ENCODE measurements around the gene DEFB124.
"Not testable (repeated sequence)": the region's sequence is repeated elsewhere in the genome, so short reads cannot be mapped to it uniquely, and the experiment has no call there.

Gene DEFB124, protein sequence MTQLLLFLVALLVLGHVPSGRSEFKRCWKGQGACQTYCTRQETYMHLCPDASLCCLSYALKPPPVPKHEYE

DNA sequence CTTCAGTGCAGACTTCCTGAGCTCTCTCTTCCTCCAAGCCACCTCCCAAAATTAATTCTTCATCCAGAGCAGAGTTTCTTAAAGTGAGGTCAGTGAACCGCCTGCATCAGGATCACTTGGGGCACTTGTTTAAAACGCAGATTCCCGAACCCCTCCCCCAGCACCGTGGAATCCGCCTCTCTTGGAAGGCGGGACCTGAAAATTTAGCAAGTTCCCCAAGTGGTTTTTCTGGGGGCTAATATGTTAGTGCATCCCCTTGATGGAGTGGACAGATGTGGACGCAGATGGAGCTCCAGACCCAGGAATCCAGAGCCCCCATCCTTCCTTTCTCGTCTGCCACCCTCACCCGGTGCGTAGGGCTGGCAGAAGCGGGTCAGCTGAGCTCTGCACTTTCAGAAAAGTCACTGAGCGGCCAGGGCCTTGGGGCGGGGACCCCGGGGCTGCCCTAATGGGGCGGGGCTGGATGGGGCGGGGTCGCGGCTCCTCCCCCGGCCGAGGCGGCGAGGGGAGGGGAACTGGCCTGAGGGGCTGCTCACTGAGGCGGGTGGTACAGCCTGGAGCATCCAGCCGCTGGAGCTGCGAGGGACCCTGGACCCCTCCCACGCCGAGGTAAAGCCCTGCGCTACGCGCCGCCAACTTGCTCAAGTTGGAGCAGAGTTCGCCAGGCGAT is at the start of gene DEFB124, which contains the start of gene REM1:
TSS of gene DEFB124 (minus strand) at position 370 of the 670 bp plus-strand sequence. CDS start 2,114 bp downstream, outside the sequence.
TSS of gene REM1 (plus strand) at position 531 of the 670 bp plus-strand sequence. CDS start 1,158 bp downstream, outside the sequence.
- no peak for DNase-seq (ENCODE audit: low spot score)

DNA sequence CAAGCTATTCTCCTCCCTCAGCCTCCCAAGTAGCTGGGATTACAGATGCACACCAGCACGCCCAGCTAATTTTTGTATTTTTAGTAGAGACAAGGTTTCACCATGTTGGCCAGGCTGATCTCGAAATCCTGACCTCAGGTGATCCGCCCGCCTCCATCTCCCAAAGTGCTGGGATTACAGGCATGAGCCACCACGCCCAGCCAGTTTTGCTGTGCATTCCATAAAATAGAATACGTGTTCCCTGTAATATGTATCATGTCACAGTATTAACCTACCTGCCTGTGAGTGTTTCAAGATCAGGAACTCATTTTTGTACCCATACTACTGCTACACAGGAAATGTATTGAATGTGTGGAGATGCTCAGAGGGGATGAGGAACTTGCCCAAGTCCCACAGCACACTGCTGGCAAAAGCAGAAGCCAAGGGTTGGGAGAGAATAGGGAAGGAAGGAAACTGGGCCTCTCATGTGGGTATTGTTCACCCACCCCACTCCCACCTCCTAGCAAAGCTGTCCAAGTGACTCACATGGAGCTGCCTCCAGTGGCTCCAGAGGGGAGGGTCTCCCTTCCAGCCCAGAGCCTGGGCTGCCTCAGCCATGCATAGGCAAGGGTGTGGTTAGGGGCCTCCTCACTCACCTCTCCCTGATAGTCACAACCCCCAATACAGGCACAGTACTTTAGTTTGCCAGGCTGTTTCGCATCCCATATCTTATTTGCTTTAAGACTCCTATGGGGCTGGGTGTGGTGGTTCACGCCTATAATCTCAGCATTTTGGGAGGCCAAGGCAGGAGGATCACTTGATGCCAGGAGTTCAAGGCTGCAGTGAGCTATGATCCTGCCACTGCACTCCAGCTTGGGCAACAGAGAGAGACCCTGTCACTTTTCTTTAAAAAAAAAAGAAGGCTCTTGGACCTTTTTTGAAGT is 48.7 kb upstream of the DEFB124 start:
- no peak for DNase-seq (ENCODE audit: low spot score)

DNA sequence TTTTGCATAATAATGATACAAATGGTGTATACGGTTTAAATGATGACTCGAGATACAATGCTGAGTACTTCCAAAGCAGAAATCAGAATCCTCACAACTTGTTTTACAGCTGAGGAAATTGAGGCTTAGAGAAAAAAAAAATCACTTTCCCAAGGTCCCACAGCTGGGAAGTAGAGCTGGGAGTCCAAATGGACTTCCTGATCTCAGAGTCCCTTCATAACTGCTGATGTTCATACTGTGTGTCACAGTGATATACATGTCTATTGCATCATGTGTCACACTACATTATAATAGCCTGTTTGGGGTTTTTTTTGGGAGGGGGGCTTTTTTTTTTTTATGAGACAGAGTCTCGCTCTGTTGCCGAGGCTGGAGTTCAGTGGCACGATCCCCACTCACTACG is 47.8 kb upstream of the DEFB124 start:
- DNase-seq (ENCODE audit: low spot score): no peak

DNA sequence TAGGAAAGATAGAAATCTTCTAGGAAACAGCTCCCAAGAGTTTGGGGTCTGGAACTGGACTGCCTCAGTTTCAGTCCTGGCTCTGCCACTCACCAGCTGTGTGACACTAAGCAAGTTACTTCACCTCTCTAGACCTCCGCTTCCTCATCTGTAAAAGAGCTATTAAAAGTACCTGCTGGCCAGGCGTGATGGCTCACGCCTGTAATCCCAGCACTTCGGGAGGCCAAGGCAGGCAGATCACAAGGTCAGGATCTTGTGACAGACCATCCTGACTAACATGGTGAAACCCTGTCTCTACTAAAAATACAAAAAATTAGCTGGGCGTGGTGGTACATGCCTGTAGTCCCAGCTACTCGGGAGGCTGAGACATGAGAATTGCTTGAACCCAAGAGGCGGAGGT is 46.3 kb upstream of the DEFB124 start:
- DNase-seq (ENCODE audit: low spot score): not testable (repeated sequence)

GRCh38 chr20:31517373-31517772 is 42.4 kb upstream of the DEFB124 start:
- DNase-seq (ENCODE audit: low spot score): peak; percentile 23

DNA sequence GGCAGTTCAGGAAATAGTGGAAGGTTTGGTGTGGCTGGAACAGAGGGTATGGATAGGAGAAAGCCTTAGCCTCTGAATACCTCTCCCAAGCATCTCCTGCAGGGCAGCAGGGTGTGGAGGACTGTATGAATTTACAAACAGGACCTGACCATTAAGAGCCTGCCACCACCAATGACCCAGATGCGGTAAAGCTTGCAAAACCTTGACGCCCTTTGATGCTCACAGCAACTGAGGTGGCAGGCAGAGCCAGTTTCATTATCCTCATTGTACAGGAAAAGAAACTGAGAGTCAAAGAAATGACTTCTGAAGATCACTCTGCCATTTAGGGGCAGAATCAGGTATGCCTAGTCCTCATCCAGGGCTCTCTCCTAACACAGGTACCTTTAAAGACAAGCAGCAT is 41.7 kb upstream of the DEFB124 start:
- no peak for DNase-seq (ENCODE audit: low spot score)

DNA sequence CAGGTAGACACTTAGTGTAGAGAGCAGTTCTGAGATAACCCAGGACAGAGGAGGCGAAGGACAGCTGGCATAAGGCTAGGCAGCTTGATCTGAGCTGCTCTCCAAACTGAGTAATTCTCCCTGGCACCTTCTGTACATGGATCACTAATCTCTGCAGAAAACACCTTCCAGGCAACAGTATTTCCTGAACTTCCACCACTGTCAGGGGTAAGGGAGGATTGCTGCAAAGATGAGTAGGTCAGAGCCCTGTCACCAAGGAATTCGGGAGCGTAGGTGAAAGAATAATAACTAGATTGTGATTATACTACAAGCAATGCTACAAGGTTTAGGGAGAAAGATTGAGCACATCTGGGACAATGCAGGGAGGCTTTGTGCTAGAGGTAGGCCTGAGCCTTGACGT is 41.2 kb upstream of the DEFB124 start:
- DNase-seq (ENCODE audit: low spot score): no peak

DNA sequence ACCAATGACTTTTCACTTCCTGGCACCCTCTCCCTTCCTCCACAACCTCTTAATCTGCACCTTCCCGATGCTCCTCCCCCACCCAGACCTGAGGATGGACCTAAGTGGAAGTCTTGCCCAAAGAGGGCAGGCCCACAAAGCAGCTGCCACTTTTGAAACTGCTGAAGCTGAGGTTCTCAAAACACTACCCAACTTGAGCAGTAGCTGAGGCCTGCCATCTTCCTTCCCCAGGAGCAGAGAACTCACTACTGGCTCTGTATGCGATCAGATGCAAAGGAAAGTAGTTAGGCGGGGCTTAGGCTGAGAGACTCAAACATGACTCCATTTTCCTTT is 40.8 kb upstream of the DEFB124 start:
- DNase-seq (ENCODE audit: low spot score): no peak

- DNase-seq (ENCODE audit: low spot score): no peak
Measured at GRCh38 chr20:31515072-31515774, 40.3 kb upstream of the DEFB124 start.

DNA sequence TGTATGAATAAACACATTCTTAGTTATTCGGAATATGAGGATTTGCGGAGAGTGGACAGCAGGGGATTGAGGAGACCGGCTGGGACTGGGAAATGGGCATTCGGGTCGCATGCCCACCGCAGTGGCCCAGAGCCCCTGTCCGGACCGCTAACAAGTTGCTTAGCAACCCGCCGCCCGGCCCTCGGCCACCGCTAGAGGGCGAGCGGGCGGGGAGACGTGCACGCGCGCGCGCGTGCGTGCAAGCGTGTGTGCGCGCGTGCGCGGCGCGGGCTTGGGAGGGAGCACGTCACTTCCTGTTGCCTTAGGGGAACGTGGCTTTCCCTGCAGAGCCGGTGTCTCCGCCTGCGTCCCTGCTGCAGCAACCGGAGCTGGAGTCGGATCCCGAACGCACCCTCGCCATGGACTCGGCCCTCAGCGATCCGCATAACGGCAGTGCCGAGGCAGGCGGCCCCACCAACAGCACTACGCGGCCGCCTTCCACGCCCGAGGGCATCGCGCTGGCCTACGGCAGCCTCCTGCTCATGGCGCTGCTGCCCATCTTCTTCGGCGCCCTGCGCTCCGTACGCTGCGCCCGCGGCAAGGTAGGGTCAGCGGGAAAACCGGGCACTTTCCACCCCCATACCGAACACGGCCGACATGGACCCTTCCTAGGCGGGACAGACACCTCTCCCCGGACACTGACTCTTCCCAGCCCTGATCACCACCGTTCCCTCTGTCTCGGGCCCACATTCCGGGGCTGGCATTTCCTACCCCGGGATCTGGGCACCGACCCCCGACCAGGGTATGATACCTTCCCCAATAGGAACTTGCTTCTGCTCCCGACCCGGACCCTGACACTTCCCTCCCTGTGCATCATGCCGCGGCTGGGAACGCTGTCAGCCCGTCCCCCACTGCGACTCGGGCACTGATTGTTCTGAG is 39.5 kb upstream of the DEFB124 start, which contains the start of gene HM13:
TSS of gene HM13 (plus strand) at position 289 of the 918 bp plus-strand sequence. CDS start at position 399, 110 bp downstream.
- peak; percentile 94 for DNase-seq (ENCODE audit: low spot score)

- no peak for DNase-seq (ENCODE audit: low spot score)
Measured at GRCh38 chr20:31508517-31509244, 33.8 kb upstream of the DEFB124 start.

GRCh38 chr20:31505903-31506302 is 31.0 kb upstream of the DEFB124 start:
- no peak for DNase-seq (ENCODE audit: low spot score)

- peak; percentile 87 for DNase-seq (ENCODE audit: low spot score)
Measured at GRCh38 chr20:31502884-31503673, 28.2 kb upstream of the DEFB124 start.

DNA sequence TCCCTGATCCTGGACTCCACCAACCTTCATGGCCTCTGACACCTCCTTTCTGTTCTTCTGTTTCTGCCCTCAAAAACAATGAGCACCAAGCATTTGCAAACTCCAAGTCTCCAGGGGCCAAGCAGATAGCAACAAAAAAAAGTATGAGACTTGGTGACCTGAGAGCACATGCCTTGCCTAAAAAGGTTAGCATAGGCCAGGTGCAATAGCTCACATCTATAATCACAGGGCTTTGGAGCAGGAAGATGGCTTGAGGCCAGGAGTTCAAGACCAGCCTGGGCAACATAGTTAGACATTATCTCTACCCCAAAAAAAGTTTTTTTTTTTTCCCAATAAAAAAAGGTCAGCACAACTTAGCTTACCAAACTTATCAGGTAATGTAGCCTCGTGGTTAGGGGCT is 25.6 kb upstream of the DEFB124 start:
- no peak for DNase-seq (ENCODE audit: low spot score)

- no peak for DNase-seq (ENCODE audit: low spot score)
Measured at GRCh38 chr20:31497838-31498540, 23.1 kb upstream of the DEFB124 start.

- no peak for DNase-seq (ENCODE audit: low spot score)
Measured at GRCh38 chr20:31496761-31497295, 21.9 kb upstream of the DEFB124 start.

GRCh38 chr20:31494131-31494530 is 19.2 kb upstream of the DEFB124 start:
- DNase-seq (ENCODE audit: low spot score): peak; percentile 46

DNA sequence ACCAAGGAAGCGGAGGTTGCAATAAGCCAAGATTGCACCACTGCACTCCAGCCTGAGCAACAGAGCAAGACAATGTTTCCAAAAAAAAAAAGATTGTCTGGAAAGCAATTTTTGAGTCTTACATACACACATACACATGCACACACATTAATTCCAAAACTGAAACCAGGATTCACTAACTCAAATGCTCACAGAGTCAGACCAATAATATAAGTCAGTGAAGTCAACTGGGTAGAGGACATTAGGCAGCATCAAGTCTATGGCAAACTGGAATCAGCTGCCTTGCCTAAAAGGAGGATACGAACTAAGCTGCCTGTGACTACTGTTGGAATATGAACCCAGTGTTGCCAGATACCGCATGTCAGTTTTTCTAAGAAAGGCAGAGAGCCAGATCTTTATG is 15.8 kb upstream of the DEFB124 start:
- DNase-seq (ENCODE audit: low spot score): no peak

DNA sequence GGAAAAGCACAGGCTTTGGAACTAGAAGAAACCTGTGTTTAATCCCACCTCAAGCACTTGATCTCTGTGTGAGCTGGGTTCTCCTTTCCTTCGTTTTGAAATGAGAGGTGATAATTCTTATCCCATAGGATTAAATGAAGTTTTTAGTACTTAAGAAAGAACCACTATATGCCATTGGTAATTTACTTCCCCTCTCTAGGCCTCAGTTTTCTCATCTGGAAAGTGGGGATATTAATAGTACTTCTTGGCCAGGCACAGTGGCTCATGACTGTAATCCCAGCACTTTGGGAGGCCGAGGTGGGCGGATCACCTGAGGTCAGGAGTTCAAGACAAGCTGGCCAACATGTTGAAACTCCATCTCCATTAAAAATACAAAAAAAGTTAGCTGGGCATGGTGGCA is 14.2 kb upstream of the DEFB124 start:
- DNase-seq (ENCODE audit: low spot score): no peak

Data from NAMALWA (cell line).